GM19467 (cell line): ENCODE data around the gene ST14.
"Not testable (repeated sequence)": the region's sequence is repeated elsewhere in the genome, so short reads cannot be mapped to it uniquely, and the experiment has no call there.

Source experiments
- ATAC-seq: cut with Tn5 transposase; IDR thresholded peaks from one replicate; pipeline ENCODE4 v1.9.1; 2021; ENCODE audit warnings: mild to moderate bottlenecking, moderate library complexity; ENCODE audit not compliant: unreplicated experiment

The ST14 gene

DNA sequence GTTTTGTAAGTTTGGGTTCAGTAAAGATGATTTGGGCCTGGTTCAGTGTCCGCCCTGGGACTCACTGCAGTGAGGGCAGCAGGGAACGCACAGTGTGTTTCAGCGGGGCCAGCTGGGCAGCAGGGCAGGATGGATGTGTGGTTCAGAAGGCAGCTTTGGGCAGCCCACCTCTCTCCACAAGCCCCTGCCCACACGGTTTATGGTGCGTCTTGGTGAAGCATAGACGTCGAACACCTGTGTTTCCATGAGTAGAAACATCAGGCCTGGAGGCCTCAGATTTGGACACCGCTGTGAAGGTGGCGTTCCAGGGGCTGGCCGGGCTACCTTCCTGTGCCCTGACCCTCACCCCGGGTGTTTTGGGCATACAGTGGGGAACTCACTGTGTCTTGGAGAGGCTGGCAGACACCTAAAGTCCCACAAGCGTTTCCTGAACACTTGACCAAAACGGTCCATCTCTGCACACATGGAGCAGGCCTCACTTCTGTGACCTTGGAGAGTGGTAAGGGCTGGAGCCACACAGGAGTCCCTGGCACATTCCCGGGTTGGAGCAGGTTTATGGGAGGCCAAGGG is 59.0 kb downstream of the ST14 start:
- no peak for ATAC-seq

GRCh38 chr11:130219148-130219547 is 59.6 kb downstream of the ST14 start:
- ATAC-seq: no peak

DNA sequence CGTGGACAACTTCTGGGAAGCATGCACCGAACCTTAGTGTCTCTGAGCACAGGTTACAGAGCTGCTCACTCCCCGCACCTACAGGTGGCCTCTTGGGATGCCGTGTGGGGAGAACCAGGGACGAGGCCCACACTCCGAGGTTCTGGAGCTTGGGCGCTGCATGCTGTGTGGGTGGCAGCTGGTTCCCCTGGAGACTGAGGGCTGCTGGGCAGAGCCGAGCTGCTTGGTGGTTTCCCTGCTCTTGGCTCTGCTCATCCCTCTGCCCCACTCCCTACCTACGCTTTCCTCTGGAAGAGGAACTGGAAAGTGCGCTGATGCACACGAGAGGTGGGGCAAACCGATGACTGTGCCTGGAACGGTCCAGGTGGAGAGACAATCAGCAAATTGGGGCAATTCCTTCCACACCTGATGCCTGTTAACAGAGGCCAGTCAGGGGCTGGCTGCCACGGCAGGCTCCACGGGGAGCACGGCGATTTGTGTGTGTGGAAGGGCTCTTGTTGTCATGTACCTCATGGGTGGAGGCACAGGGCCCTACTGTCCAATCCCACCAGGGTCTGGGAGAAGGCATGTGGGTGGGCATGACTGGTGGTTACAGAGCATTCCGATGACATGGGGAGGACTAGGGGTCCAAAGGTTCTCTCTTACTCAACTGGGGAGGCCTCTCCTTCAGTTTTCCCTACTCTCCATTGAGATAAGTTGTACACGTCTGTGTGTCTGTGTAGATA is 60.9 kb downstream of the ST14 start:
- no peak for ATAC-seq

GRCh38 chr11:130223291-130223971 is 63.8 kb downstream of the ST14 start:
- ATAC-seq: no peak

DNA sequence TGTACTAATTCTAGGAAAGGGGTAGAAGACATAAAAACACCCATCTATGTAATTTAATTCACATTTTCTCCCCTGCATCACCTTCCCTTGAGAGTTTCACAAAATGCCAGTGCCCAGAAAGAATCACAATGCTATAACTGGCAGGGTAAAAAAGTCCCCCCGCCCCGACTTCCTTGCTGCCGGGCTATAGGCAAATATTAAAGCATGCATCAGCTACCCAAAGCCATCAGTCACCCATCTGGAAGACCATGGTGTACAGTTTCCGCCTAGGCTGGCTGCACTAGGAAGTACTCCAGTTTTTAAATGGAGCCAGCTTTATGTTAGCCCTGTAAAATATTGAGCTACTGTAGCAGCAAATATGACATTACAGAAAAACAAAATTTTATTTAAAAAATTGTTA is 67.8 kb downstream of the ST14 start:
- ATAC-seq: no peak

DNA sequence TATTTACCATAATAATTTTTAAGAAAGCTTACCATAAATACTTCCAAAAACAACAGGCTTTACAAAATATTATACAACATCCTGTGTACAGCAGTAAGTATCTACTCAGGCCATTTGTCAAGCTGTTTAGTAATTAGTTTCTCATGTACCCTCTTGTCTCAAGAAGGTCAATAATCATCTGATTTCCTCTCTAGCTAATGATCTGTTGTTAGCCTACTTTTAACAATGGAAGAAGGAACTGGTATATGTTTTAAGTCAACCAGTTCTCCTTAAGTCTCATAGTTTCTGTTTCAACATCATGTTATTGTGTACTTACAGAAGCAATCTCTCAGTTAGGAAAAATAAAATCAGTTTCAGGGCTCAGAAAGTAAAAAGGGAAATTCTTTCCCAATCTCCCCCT is 73.9 kb downstream of the ST14 start:
- not testable (repeated sequence) for ATAC-seq

- ATAC-seq: not testable (repeated sequence)
Measured at GRCh38 chr11:130233888-130234287, 74.3 kb downstream of the ST14 start.

DNA sequence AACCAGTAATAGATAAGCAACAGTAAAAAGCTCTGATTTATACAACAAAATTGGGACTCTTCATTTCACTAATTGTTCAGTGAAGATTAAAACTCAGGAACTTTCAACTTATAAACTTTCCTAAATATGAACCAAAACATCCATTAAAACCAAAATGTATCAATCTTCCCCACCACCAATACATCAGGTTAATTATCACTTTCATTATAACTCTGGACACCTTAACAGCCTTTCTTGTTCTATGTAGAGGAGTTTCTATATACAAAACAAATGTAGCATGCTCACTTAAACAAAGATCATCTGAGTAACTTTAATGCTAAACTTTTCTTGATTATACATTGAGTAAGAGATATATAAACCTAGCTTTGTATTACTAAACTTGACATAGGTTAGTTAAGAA is 74.7 kb downstream of the ST14 start:
- ATAC-seq: no peak

GRCh38 chr11:130237282-130238006 is 77.9 kb downstream of the ST14 start:
- no peak for ATAC-seq

DNA sequence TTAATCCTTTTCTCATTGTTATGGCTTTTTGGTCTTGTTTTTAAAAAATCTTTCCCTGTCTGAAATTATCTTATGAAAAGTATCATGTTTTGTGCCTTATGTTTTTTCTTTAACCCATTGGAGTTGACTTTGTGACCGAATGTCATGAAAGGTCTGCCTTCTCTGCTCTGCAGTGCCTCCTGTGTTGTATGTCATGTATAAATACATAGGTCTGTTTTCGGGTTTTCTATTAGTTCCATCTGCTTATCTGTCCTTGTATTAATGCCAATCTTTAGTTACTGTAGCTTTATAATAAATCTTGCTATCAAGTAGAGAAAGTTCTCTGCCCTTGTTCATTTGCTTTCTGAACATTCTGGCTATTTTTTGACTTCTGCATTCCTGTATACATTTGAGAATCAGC is 82.1 kb downstream of the ST14 start:
- no peak for ATAC-seq

DNA sequence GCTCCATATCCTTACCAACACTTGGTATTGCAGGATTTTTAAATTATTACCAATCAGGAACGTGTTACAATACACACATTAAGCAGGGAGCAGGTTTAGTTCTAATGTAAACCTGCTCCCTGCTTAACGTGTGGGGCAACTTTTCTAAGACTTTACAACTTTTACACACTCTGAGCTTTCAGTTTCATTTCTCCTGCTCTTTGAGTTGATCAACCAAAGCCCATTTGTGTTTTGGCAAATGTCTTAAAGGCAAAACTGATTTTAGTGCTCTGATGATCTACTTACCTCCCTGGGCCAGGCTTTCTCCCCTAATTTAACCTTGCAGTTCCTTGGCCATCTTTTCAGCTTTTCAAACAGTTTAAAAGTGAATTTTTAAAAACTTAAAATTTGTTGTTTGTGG is 84.2 kb downstream of the ST14 start:
- peak; percentile 75 for ATAC-seq

DNA sequence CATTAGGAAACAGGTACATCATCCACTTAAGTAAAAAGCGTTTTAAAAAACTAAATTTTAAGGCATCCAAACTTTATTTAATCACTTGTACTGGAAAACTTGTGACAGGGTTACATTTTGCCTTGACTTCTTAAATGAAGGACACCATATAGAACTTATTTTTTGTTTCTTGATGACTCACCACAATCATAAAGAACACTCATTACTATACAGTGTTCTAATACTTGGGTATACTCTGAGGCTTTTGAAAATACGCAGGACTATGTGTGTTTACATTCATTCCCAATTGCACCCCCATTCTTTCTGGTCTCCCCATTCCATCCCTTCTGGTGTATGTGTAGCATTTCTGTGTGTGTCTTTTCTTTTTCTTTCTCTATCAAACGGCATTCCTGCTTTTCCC is 85.3 kb downstream of the ST14 start:
- ATAC-seq: no peak

- not testable (repeated sequence) for ATAC-seq
Measured at GRCh38 chr11:130245375-130245774, 85.8 kb downstream of the ST14 start.

- ATAC-seq: no peak
Measured at GRCh38 chr11:130246270-130246669, 86.7 kb downstream of the ST14 start.

- ATAC-seq: no peak
Measured at GRCh38 chr11:130246738-130247137, 87.2 kb downstream of the ST14 start.

DNA sequence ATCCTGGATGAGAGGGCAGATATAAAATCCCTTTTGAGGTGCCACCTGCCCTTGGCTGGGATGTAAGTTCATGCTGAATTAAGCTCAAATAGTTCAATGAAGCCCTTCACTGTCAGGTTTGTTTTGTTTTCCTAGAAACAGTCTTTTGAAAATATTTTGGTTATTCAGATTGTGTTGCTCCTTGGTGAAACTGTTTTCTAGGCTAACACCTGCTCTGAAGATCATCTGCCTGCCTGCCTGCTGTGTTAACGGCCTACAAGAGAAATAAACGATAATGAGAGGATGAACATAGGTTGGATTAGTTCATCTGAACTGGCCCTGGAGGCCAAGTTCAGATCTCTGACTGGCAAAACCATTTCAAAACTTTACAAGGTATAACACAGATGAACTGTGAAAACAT is 87.7 kb downstream of the ST14 start:
- no peak for ATAC-seq

- no peak for ATAC-seq
Measured at GRCh38 chr11:130249371-130249770, 89.8 kb downstream of the ST14 start.

DNA sequence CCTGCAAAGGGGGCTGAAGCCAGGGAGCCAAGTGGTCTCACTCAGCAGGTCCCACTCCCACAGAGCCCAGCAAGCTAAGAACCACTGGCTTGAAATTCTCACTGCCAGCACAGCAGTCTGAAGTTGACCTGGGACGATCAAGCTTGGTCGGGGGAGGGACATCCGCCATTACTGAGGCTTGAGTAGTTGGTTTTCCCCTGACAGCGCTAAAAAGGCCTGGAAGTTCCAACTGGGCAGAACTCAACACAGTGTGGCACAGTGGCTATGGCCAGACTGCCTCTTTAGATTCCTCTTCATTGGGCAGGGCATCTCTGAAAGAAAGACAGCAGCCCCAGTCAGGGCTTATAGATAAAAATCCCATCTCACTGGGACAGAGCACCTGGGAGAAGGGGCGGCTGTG is 90.3 kb downstream of the ST14 start:
- not testable (repeated sequence) for ATAC-seq

- ATAC-seq: not testable (repeated sequence)
Measured at GRCh38 chr11:130251763-130252162, 92.2 kb downstream of the ST14 start.
